Endothelial cell of umbilical vein (primary cell): ENCODE data around the gene HDAC5. TPM values are rescaled to one million over a fixed set of nuclear protein-coding genes. Genes with fewer than 3 reads are reported as not detected.

ENCODE experiments used
- BruUV-seq: library from RNA; stranded (reverse); fragments of 400-500 nt; replicated peaks from 2 replicates; lab custom pipeline; 2021; lab: Mats Ljungman, UMichigan
- CTCF ChIA-PET: fragments of 300-600, 350-600 bp; sonication (Branson Sonifier 250); formaldehyde crosslinking; loops from one replicate; lab custom pipeline; 2021; ENCODE audit warnings: antibody characterized with exemption, inconsistent platforms; lab: Charles Lee
- POLR2A ChIA-PET: fragments of 300-600, 350-600 bp; sonication (Branson Sonifier 250); formaldehyde crosslinking; loops from one replicate; lab custom pipeline; 2021; ENCODE audit warnings: antibody characterized with exemption, inconsistent platforms; lab: Charles Lee
- DNase-seq: peaks from one replicate; pipeline ENCODE4 v3.0.0-alpha.2; 2011; ENCODE audit warnings: low read depth, low spot score
- FAIRE-seq: peaks from 2 replicates; lab custom pipeline; 2011; peaks lifted over from hg19 to GRCh38; lab: Jason Lieb, UNC
- H2AFZ ChIP-seq: 2 replicates; pipeline ENCODE4 v1.6.0; 2012; ENCODE audit warnings: low read depth, low read length, control low read depth, inconsistent platforms
- H3K27ac ChIP-seq: 2 replicates; pipeline ENCODE4 v1.5.1; 2011; ENCODE audit warnings: low read depth, mild to moderate bottlenecking, control low read depth, low read length, moderate library complexity; ENCODE audit not compliant: insufficient read depth
- H3K27me3 ChIP-seq, 2 experiments: 2 replicates each; pipeline versions ENCODE4 v1.6.0 to v1.6.1; 2011; ENCODE audit warnings: low read length in 2 of 2, mixed read lengths in 1 of 2; ENCODE audit not compliant: control insufficient read depth in 2 of 2, insufficient read depth in 2 of 2
- H3K36me3 ChIP-seq, 2 experiments: 2 replicates in 1 of 2; 3 replicates in 1 of 2; pipeline ENCODE4 v1.5.1; 2011; ENCODE audit warnings: low read length in 2 of 2, mild to moderate bottlenecking in 1 of 2, moderate library complexity in 1 of 2; ENCODE audit not compliant: control insufficient read depth in 2 of 2, insufficient read depth in 2 of 2; ENCODE audit errors: extremely low read depth in 1 of 2
- H3K4me1 ChIP-seq: 3 replicates; pipeline ENCODE4 v1.5.1; 2011; ENCODE audit warnings: mild to moderate bottlenecking, low read length; ENCODE audit not compliant: control insufficient read depth, insufficient read depth; ENCODE audit errors: extremely low read depth
- H3K4me2 ChIP-seq: 2 replicates; pipeline ENCODE4 v1.6.1; 2011; ENCODE audit warnings: low read length, control low read depth, mixed read lengths; ENCODE audit not compliant: insufficient read depth
- H3K4me3 ChIP-seq, 3 experiments: fragments of 200-600 bp in 1 of 3; sonication (generic), shearing (Covaris generic) in 1 of 3; replicated peaks in 1 of 3; 2 replicates each; pipeline ENCODE4 v1.5.1; 2011 to 2016; ENCODE audit warnings: control low read depth in 3 of 3, low read length in 3 of 3, mild to moderate bottlenecking in 2 of 3, inconsistent platforms in 1 of 3, low read depth in 1 of 3, moderate library complexity in 1 of 3; ENCODE audit not compliant: insufficient read depth in 1 of 3
- H3K79me2 ChIP-seq: 2 replicates; pipeline ENCODE4 v1.6.0; 2012; ENCODE audit warnings: low read length, inconsistent platforms; ENCODE audit not compliant: control insufficient read depth, insufficient read depth
- H3K9ac ChIP-seq: replicated peaks from 2 replicates; pipeline ENCODE3; 2011; ENCODE audit warnings: low read length, control low read depth; ENCODE audit not compliant: insufficient read depth; ENCODE audit errors: extremely low read depth
- H3K9me1 ChIP-seq: replicated peaks from 3 replicates; pipeline ENCODE4 v1.6.0; 2011; ENCODE audit warnings: mild to moderate bottlenecking, low read length; ENCODE audit not compliant: control insufficient read depth, insufficient read depth; ENCODE audit errors: extremely low read depth
- H3K9me3 ChIP-seq: replicated peaks from 2 replicates; pipeline ENCODE4 v1.5.1; 2012; ENCODE audit warnings: low read length, inconsistent platforms; ENCODE audit not compliant: control insufficient read depth, insufficient read depth
- H4K20me1 ChIP-seq: replicated peaks from 2 replicates; pipeline ENCODE3; 2011; ENCODE audit warnings: mild to moderate bottlenecking, low read length; ENCODE audit not compliant: control insufficient read depth, insufficient read depth; ENCODE audit errors: extremely low read depth
- EZH2 ChIP-seq: IDR thresholded peaks from 2 replicates; pipeline ENCODE4 v1.6.1; 2012; ENCODE audit warnings: borderline replicate concordance, low read depth, mild to moderate bottlenecking, moderate library complexity, low read length, inconsistent platforms; ENCODE audit not compliant: severe bottlenecking
- FOS ChIP-seq: IDR thresholded peaks from 2 replicates; pipeline ENCODE4 v1.6.1; 2011; ENCODE audit warnings: mild to moderate bottlenecking, low read length, moderate library complexity, borderline replicate concordance; ENCODE audit not compliant: insufficient read depth
- GATA2 ChIP-seq: IDR thresholded peaks from 2 replicates; pipeline ENCODE4 v1.7.0; 2011; ENCODE audit warnings: low read depth, mild to moderate bottlenecking, moderate library complexity, mixed read lengths, low read length; ENCODE audit not compliant: insufficient read length, insufficient read depth
- JUN ChIP-seq: IDR thresholded peaks from 2 replicates; pipeline ENCODE4 v1.6.1; 2011; ENCODE audit warnings: borderline replicate concordance, low read depth; ENCODE audit not compliant: insufficient read length, insufficient read depth
- MYC ChIP-seq: IDR thresholded peaks from one replicate; pipeline ENCODE4 v1.6.1; 2011; ENCODE audit warnings: mild to moderate bottlenecking, low read depth, low read length
- POLR2A ChIP-seq: IDR thresholded peaks from 2 replicates; pipeline ENCODE4 v1.6.1; 2012; ENCODE audit warnings: low read depth, mild to moderate bottlenecking, control low read depth, low read length
- POLR2AphosphoS5 ChIP-seq: IDR thresholded peaks from 2 replicates; pipeline ENCODE4 v1.6.1; 2012; ENCODE audit warnings: low read depth, mild to moderate bottlenecking, control low read depth, low read length, moderate library complexity; ENCODE audit not compliant: insufficient read depth
- dilution Hi-C: fragments of 300-500 bp; cut with MboI; formaldehyde crosslinking; loops from one replicate; pipeline ENCODE4 v1.15.0; 2019; ENCODE audit warnings: low sequenced_read_pairs; ENCODE audit not compliant: extremely low pct_ligation_motif_present
- intact Hi-C: fragments of 100-400 bp; cut with micrococcal nuclease; formaldehyde crosslinking; loops from one replicate; pipeline ENCODE4 v1.10.0; 2022
- polyA plus RNA-seq, 4 experiments: library from polyadenylated mRNA; depleted of rRNA in 3 of 4; stranded (reverse) in 3 of 4; unstranded in 1 of 4; fragments of >200 nt; gene quantifications; 2 replicates each; pipeline versions ENCODE4 v1.2.1 to v1.2.3, GENCODE V29; 2011 to 2012; ENCODE audit warnings: missing spikeins in 1 of 4
- total RNA-seq: library from RNA; stranded (reverse); gene quantifications from 2 replicates; pipeline ENCODE4 v1.2.3, GENCODE V29; 2021
- TF ChIP-seq, protein P1 (sequence below), 2 donors: IDR thresholded peaks; 1 replicate in 1 of 2; 2 replicates in 1 of 2; pipeline ENCODE4 v1.5.1; 2011; ENCODE audit warnings: low read length in 2 of 2, mild to moderate bottlenecking in 2 of 2, moderate library complexity in 2 of 2, control low read depth in 1 of 2, inconsistent platforms in 1 of 2, low read depth in 1 of 2; ENCODE audit not compliant: insufficient read depth in 1 of 2; ENCODE audit errors: extremely low read depth in 1 of 2
- TF ChIP-seq, protein P2 (sequence below): IDR thresholded peaks from 2 replicates; pipeline ENCODE4 v1.6.1; 2011; ENCODE audit not compliant: insufficient read depth, insufficient read length

Gene HDAC5
- total and polyA plus RNA-seq, 2 donors (not counting 3 experiments of a cell fraction or from before 2014, with no cell fraction given) = 35.4 to 40.4 TPM

GRCh38 chr17:44105483-44105882, 18.0 kb downstream of the HDAC5 start:
- no peak for FAIRE-seq
- BruUV-seq = no TSS peak
- H3K4me2 ChIP-seq = no peak overlapping the region
- intact Hi-C loops (no loop called here), dilution Hi-C loops (no loop called here)
- H3K4me3 ChIP-seq = no peak overlapping the region
- ChIA-PET POLR2A (interaction anchor here (0.6 kb wide), 1 partner anchor 71 kb away, joined by 5 read pairs; no protein-coding TSS in a partner anchor), CTCF (interaction anchor here (0.6 to 2.9 kb wide), 3 partner anchors 11 to 65 kb away, joined by 3 to 21 read pairs (median 3); no protein-coding TSS in a partner anchor)
- H3K9me1 ChIP-seq = no peaks in the 10 kb centered on the region
- H3K36me3 ChIP-seq = no peaks in the 10 kb centered on the region
- H3K9me3 ChIP-seq = no peaks in the 10 kb centered on the region
- H4K20me1 ChIP-seq = no peaks in the 10 kb centered on the region
- DNase-seq = no peak
- no peak for TF ChIP-seq POLR2AphosphoS5
- TF ChIP-seq JUN = no peak
- no peak for TF ChIP-seq MYC
- TF ChIP-seq FOS = no peak
- no peaks in the 10 kb centered on the region for H3K27me3 ChIP-seq
- H3K79me2 ChIP-seq = no peaks in the 10 kb centered on the region
- H3K27ac ChIP-seq = no peak overlapping the region
- H2AFZ ChIP-seq = no peak overlapping the region
- H3K9ac ChIP-seq = no peak overlapping the region
- peaks cover 3% of the 10 kb centered on the region for H3K4me1 ChIP-seq

DNA sequence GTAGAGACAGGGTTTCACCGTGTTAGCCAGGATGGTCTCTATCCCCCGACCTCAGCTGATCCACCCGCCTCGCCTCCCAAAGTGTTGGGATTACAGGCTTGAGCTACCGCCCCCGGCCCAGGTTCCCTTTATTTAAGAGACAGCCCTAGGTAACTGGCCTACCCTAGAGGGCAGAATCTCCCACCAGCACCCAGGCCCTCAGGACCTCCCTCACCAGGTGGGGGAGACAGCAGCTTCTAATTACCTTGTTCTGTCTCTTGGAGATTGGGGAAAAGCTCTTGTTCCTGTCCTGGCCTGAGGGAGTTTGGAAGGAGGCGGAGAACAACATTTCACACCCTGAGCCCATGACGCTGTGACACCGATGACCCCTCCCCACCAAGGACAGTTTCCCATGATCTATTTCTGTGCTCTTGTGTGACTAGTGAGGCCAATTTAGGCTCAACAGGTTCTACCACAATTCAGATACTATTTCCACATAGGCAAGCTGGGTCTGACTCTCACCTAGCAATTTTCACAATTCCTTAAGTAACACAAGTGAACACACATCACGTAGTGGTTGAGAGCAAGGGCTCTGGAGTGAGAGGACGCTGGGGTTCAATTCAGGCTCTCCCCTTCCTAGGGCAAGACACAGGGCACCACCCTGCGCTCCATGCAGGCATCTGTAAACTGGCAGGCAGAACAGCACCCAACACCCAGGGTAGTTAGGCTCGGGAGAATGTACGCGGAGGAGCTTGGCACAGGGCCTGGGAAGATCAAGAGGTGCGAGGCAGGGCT, 20.4 kb downstream of the HDAC5 start:
- H3K79me2 ChIP-seq = no peaks in the 10 kb centered on the region
- no peak for DNase-seq
- POLR2A ChIA-PET = no interaction called here
- H3K27ac ChIP-seq = no peak overlapping the region
- no peak overlapping the region for H3K4me3 ChIP-seq
- FAIRE-seq = no peak
- no TSS peak for BruUV-seq
- H3K9me1 ChIP-seq = no peaks in the 10 kb centered on the region
- no peaks in the 10 kb centered on the region for H4K20me1 ChIP-seq
- no peaks in the 10 kb centered on the region for H3K9me3 ChIP-seq
- dilution Hi-C loops (no loop called here), intact Hi-C loops (no loop called here)
- no peaks in the 10 kb centered on the region for H3K27me3 ChIP-seq
- no peak overlapping the region for H2AFZ ChIP-seq
- CTCF ChIA-PET = interaction anchor here (0.7 to 1.6 kb wide), 3 partner anchors 8 to 12 kb away, joined by 3 to 6 read pairs (median 3); no protein-coding TSS in a partner anchor
- no peak overlapping the region for H3K9ac ChIP-seq
- TF ChIP-seq FOS (no peak), JUN (no peak), POLR2A (no peak), MYC (no peak), EZH2 (no peak), GATA2 (no peak)
- TF ChIP-seq, protein P1, sequence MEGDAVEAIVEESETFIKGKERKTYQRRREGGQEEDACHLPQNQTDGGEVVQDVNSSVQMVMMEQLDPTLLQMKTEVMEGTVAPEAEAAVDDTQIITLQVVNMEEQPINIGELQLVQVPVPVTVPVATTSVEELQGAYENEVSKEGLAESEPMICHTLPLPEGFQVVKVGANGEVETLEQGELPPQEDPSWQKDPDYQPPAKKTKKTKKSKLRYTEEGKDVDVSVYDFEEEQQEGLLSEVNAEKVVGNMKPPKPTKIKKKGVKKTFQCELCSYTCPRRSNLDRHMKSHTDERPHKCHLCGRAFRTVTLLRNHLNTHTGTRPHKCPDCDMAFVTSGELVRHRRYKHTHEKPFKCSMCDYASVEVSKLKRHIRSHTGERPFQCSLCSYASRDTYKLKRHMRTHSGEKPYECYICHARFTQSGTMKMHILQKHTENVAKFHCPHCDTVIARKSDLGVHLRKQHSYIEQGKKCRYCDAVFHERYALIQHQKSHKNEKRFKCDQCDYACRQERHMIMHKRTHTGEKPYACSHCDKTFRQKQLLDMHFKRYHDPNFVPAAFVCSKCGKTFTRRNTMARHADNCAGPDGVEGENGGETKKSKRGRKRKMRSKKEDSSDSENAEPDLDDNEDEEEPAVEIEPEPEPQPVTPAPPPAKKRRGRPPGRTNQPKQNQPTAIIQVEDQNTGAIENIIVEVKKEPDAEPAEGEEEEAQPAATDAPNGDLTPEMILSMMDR (IDR thresholded peaks at IDR 0.05; ENCODE audit: extremely low read depth in 1 of 2, insufficient read depth in 1 of 2, low read depth in 1 of 2, low read length in 2 of 2) = no peak
- TF ChIP-seq, protein P2, sequence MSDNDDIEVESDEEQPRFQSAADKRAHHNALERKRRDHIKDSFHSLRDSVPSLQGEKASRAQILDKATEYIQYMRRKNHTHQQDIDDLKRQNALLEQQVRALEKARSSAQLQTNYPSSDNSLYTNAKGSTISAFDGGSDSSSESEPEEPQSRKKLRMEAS = no peak
- H3K4me1 ChIP-seq = no peaks in the 10 kb centered on the region
- no peaks in the 10 kb centered on the region for H3K36me3 ChIP-seq
- H3K4me2 ChIP-seq = no peak overlapping the region
